Activated CD8-positive, alpha-beta memory T cell treated with anti-CD3 and anti-CD28 coated beads for 1 hour (primary cell): ENCODE data around the gene CBFA2T3.

Source experiments
- DNase-seq, 2 donors: peaks; one replicate each; pipeline ENCODE4 v3.0.0-alpha.2; 2020; ENCODE audit warnings: low read depth in 1 of 2; ENCODE audit errors: extremely low read depth in 1 of 2

The CBFA2T3 gene

GRCh38 chr16:88999457-89000206, 22.6 kb upstream of the CBFA2T3 start:
- no peak for DNase-seq

GRCh38 chr16:88995746-88996535, 18.9 kb upstream of the CBFA2T3 start:
- no peak for DNase-seq

GRCh38 chr16:88995194-88995593, 18.2 kb upstream of the CBFA2T3 start:
- no peak for DNase-seq

- DNase-seq = no peak
Observed at GRCh38 chr16:88994695-88995094, 17.7 kb upstream of the CBFA2T3 start.

- no peak for DNase-seq
Observed at GRCh38 chr16:88993946-88994600, 17.1 kb upstream of the CBFA2T3 start.

GRCh38 chr16:88993166-88993761, 16.3 kb upstream of the CBFA2T3 start:
- no peak for DNase-seq

GRCh38 chr16:88992351-88993165, 15.6 kb upstream of the CBFA2T3 start:
- no peak for DNase-seq

GRCh38 chr16:88991813-88992350, 14.9 kb upstream of the CBFA2T3 start:
- DNase-seq = no peak

- DNase-seq = no peak
Observed at GRCh38 chr16:88989852-88990547, 13.0 kb upstream of the CBFA2T3 start.

- no peak for DNase-seq
Observed at GRCh38 chr16:88988980-88989811, 12.2 kb upstream of the CBFA2T3 start.

- DNase-seq = no peak
Observed at GRCh38 chr16:88985521-88985920, 8.5 kb upstream of the CBFA2T3 start.

- no peak for DNase-seq
Observed at GRCh38 chr16:88983771-88984687, 7.0 kb upstream of the CBFA2T3 start.

- no peak for DNase-seq
Observed at GRCh38 chr16:88983165-88983564, 6.2 kb upstream of the CBFA2T3 start.

GRCh38 chr16:88982286-88983084, 5.5 kb upstream of the CBFA2T3 start:
- no peak for DNase-seq

- DNase-seq = no peak
Observed at GRCh38 chr16:88979353-88980015, 2.5 kb upstream of the CBFA2T3 start.

- DNase-seq = no peak
Observed at GRCh38 chr16:88978608-88979346, 1.8 kb upstream of the CBFA2T3 start.
